OCI-LY1 (cell line): ENCODE measurements around the gene DYDC1.

Experiments
- EZH2 ChIP-seq: fragments of 200-600 bp; sonication (generic), shearing (Covaris generic); IDR thresholded peaks from 2 replicates; pipeline ENCODE4 v1.8.0; 2017; ENCODE audit warnings: borderline replicate concordance, mixed run types, mild to moderate bottlenecking, antibody characterized with exemption, low read length, moderate library complexity, mixed read lengths
- TF ChIP-seq, protein P1 (sequence below): fragments of 200-600 bp; sonication (generic), shearing (Covaris generic); IDR thresholded peaks from 2 replicates; pipeline ENCODE4 v1.5.1; 2017; ENCODE audit warnings: mild to moderate bottlenecking, antibody characterized with exemption, low read length, moderate library complexity, mixed read lengths

DNA sequence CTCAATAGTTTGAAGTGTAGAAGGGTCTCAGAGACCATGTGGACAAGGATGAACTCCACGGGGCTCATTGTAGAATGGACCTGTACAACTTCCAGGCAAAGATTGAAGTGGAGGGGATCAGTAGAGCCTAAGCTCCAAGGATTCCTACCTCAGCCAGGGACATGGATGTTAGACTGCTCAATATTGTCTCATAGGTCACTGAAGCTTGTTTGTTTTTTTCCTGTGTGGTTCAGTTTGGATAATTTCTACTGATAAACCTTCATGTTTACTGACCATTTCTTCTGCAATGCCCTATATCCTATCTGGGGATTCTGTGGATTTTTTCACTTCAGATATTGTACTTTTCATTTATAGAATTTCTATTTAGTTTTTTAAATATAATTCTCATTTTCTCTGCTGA is 9.0 kb upstream of the DYDC1 start:
- TF ChIP-seq, protein P1, sequence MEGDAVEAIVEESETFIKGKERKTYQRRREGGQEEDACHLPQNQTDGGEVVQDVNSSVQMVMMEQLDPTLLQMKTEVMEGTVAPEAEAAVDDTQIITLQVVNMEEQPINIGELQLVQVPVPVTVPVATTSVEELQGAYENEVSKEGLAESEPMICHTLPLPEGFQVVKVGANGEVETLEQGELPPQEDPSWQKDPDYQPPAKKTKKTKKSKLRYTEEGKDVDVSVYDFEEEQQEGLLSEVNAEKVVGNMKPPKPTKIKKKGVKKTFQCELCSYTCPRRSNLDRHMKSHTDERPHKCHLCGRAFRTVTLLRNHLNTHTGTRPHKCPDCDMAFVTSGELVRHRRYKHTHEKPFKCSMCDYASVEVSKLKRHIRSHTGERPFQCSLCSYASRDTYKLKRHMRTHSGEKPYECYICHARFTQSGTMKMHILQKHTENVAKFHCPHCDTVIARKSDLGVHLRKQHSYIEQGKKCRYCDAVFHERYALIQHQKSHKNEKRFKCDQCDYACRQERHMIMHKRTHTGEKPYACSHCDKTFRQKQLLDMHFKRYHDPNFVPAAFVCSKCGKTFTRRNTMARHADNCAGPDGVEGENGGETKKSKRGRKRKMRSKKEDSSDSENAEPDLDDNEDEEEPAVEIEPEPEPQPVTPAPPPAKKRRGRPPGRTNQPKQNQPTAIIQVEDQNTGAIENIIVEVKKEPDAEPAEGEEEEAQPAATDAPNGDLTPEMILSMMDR = no peak
- TF ChIP-seq EZH2 = no peak
